Endodermal cell (in vitro differentiated cells): ENCODE measurements around the gene IL15RA. TPM values are rescaled to one million over a fixed set of nuclear protein-coding genes. Genes with fewer than 3 reads are reported as not detected.

ENCODE experiments used
- DNase-seq: peaks from one replicate; pipeline ENCODE4 v3.0.0-alpha.2; 2017
- H3K27ac ChIP-seq: 2 replicates; pipeline ENCODE4 v1.5.1; 2013; ENCODE audit warnings: mild to moderate bottlenecking, low read depth, low read length, moderate library complexity
- H3K27me3 ChIP-seq: 2 replicates; pipeline ENCODE4 v1.6.1; 2013; ENCODE audit warnings: mild to moderate bottlenecking, low read length, moderate library complexity; ENCODE audit not compliant: insufficient read depth, control insufficient read depth, poor library complexity, severe bottlenecking
- H3K36me3 ChIP-seq: 2 replicates; pipeline ENCODE4 v1.7.0; 2013; ENCODE audit warnings: mild to moderate bottlenecking, low read length, moderate library complexity; ENCODE audit not compliant: control insufficient read depth, insufficient read depth
- H3K4me1 ChIP-seq: one replicate; pipeline ENCODE4 v1.7.0; 2013; ENCODE audit warnings: low read length; ENCODE audit not compliant: control insufficient read depth, insufficient read depth
- H3K4me3 ChIP-seq: 2 replicates; pipeline ENCODE4 v1.5.1; 2013; ENCODE audit warnings: mild to moderate bottlenecking, low read length, moderate library complexity
- H3K9ac ChIP-seq: 2 replicates; pipeline ENCODE4 v1.6.1; 2013; ENCODE audit warnings: mild to moderate bottlenecking, low read length, moderate library complexity; ENCODE audit not compliant: poor library complexity, severe bottlenecking; ENCODE audit errors: extremely low read depth
- H3K9me3 ChIP-seq: 2 replicates; pipeline ENCODE4 v1.6.1; 2013; ENCODE audit warnings: mild to moderate bottlenecking, low read length, moderate library complexity; ENCODE audit not compliant: control insufficient read depth
- H3K27ac Mint-ChIP-seq: 2 replicates; pipeline ENCODE4 v1.8.0; 2020; ENCODE audit warnings: mixed read lengths
- H3K27me3 Mint-ChIP-seq: 2 replicates; pipeline ENCODE4 v1.8.0; 2021; ENCODE audit warnings: mild to moderate bottlenecking, mixed read lengths; ENCODE audit not compliant: insufficient read depth
- H3K36me3 Mint-ChIP-seq: 2 replicates; pipeline ENCODE4 v1.8.0; 2020; ENCODE audit warnings: low read depth, mixed read lengths
- H3K4me1 Mint-ChIP-seq: 2 replicates; pipeline ENCODE4 v1.8.0; 2020; ENCODE audit warnings: mixed read lengths
- H3K4me3 Mint-ChIP-seq: 2 replicates; pipeline ENCODE4 v1.8.0; 2020; ENCODE audit warnings: mild to moderate bottlenecking, moderate library complexity, mixed read lengths
- H3K9me3 Mint-ChIP-seq: 2 replicates; pipeline ENCODE4 v1.8.0; 2020; ENCODE audit warnings: mild to moderate bottlenecking, mixed read lengths
- CTCF ChIP-seq: fragments of 200-600 bp; sonication (generic); conservative IDR thresholded peaks from 2 replicates; pipeline ENCODE4 v1.5.0; 2021; ENCODE audit warnings: antibody characterized with exemption, mild to moderate bottlenecking
- WGBS, 2 experiments: methylation state at CpG; one replicate each; pipeline versions ENCODE4 v1.1.5 to v1.1.7; 2013; ENCODE audit warnings: missing lambda C conversion rate in 2 of 2, mixed read lengths in 1 of 2; ENCODE audit not compliant: insufficient coverage in 1 of 2, insufficient read length in 1 of 2; 5-methylcytosine and 5-hydroxymethylcytosine counted together
- total RNA-seq, 2 donors: library from RNA; stranded (reverse); fragmentation: NEBNext Ultra II Directional in 1 of 2; extraction: Animal tissue kit (Norgen Biotek cat#: 25700) in 1 of 2; gene quantifications; 2 replicates in 1 of 2; 3 replicates in 1 of 2; pipeline ENCODE4 v1.2.1, GENCODE V29; 2021

The IL15RA gene
- total RNA-seq, 2 donors from 2014 or later, result 0.35 to 0.37 TPM

- H3K4me1 Mint-ChIP-seq, result no peaks in the 10 kb centered on the region
- WGBS, 2 experiments, result 84 to 86% methylated on average over 12 of the region's 12 CpGs
- no peaks in the 10 kb centered on the region for H3K9me3 Mint-ChIP-seq
Measured at GRCh38 chr10:6023661-6024333, 46.5 kb upstream of the IL15RA start.

GRCh38 chr10:6022660-6023059, 45.3 kb upstream of the IL15RA start:
- Mint-ChIP-seq H3K4me3 (no peak overlapping the region), H3K27me3 (peaks cover 3% of the 10 kb centered on the region), H3K36me3 (no peaks in the 10 kb centered on the region), H3K27ac (no peak overlapping the region), H3K9me3 (no peaks in the 10 kb centered on the region), H3K4me1 (no peaks in the 10 kb centered on the region)
- Histone ChIP-seq H3K36me3 (no peaks in the 10 kb centered on the region), H3K9ac (no peak overlapping the region), H3K4me3 (no peak overlapping the region), H3K4me1 (no peaks in the 10 kb centered on the region), H3K9me3 (no peaks in the 10 kb centered on the region), H3K27me3 (no peaks in the 10 kb centered on the region), H3K27ac (no peak overlapping the region)
- no peak for TF ChIP-seq CTCF
- 92 to 93% methylated on average over 3 of the region's 3 CpGs for WGBS, 2 experiments
- DNase-seq, result no peak

More at GRCh38 chr10:6023661-6024333, 46.5 kb upstream of the IL15RA start:
- Histone ChIP-seq H3K9ac (no peak overlapping the region), H3K27me3 (no peaks in the 10 kb centered on the region), H3K9me3 (no peaks in the 10 kb centered on the region), H3K4me3 (no peak overlapping the region), H3K4me1 (no peaks in the 10 kb centered on the region), H3K27ac (no peak overlapping the region), H3K36me3 (no peaks in the 10 kb centered on the region)
- no peak for DNase-seq
- Mint-ChIP-seq H3K4me3 (no peak overlapping the region), H3K27me3 (peaks cover 5% of the 10 kb centered on the region), H3K27ac (no peak overlapping the region), H3K36me3 (no peaks in the 10 kb centered on the region)
- TF ChIP-seq CTCF, result no peak

DNA sequence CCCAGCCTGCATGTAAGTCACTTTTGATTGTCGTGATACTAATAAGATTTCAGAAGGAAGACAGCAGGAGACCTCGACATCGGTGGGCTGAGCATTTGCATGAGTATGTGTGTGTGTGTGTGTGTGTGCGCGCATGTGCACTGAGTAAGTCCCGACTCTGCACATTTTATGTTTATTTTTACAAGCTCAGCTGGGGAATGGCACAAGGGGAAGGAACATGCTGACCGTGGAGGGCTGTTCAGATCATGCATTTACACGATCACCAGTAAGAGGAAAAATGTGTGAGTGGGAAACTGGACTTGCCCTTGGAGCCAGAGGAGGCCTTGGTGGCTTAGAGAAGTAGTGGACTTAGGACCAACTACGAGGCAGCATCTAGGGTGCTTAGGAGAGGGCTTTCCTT, 43.5 kb upstream of the IL15RA start:
- no peak overlapping the region for H3K27ac Mint-ChIP-seq

More for the DNA sequence above, 43.5 kb upstream of the IL15RA start:
- peaks cover 3% of the 10 kb centered on the region for H3K4me1 Mint-ChIP-seq
- H3K4me3 Mint-ChIP-seq, result no peak overlapping the region
- no peaks in the 10 kb centered on the region for H3K9me3 Mint-ChIP-seq
- no peaks in the 10 kb centered on the region for H3K36me3 Mint-ChIP-seq
- TF ChIP-seq CTCF, result no peak
- Histone ChIP-seq H3K27ac (no peak overlapping the region), H3K4me3 (no peak overlapping the region), H3K36me3 (no peaks in the 10 kb centered on the region), H3K9ac (no peak overlapping the region), H3K9me3 (no peaks in the 10 kb centered on the region), H3K27me3 (no peaks in the 10 kb centered on the region), H3K4me1 (peaks cover 6% of the 10 kb centered on the region)
- WGBS, 2 experiments, result 95 to 98% methylated on average over 7 to 9 of the region's 9 CpGs
- H3K27me3 Mint-ChIP-seq, result peaks cover 4% of the 10 kb centered on the region
- DNase-seq, result no peak
